H1 (cell line): ENCODE data around the gene PLAU. TPM values are rescaled to one million over a fixed set of nuclear protein-coding genes. Genes with fewer than 3 reads are reported as not detected.
A peak's percentile ranks its signal among the peaks of the same experiment; 100 is the strongest.

Experiments used
- CTCF ChIA-PET: fragments of 300-600 bp; sonication (Branson Sonifier 250); formaldehyde crosslinking; loops from one replicate; lab custom pipeline; 2021; ENCODE audit not compliant: partially characterized antibody; lab: Charles Lee
- POLR2A ChIA-PET: fragments of 300-600 bp; sonication (Branson Sonifier 250); formaldehyde crosslinking; loops from one replicate; lab custom pipeline; 2021; ENCODE audit warnings: inconsistent platforms; ENCODE audit not compliant: partially characterized antibody; lab: Charles Lee
- DNase-seq, 2 experiments: peaks; one replicate each; pipeline versions ENCODE4 v3.0.0 to v3.0.0-alpha.2; 2010 to 2022; ENCODE audit warnings: low spot score in 2 of 2, low read depth in 1 of 2, mixed read lengths in 1 of 2
- FAIRE-seq: peaks from 2 replicates; lab custom pipeline; 2011; peaks lifted over from hg19 to GRCh38; lab: Jason Lieb, UNC
- H2AFZ ChIP-seq: 2 replicates; pipeline ENCODE4 v1.8.1; 2012; ENCODE audit warnings: low read length, inconsistent platforms
- H2AK5ac ChIP-seq: 2 replicates; pipeline ENCODE4 v1.6.1; 2013; ENCODE audit warnings: low read depth, low read length
- H2BK120ac ChIP-seq: replicated peaks from 2 replicates; pipeline ENCODE3; 2013; ENCODE audit warnings: low read depth, low read length, inconsistent platforms
- H2BK12ac ChIP-seq: 2 replicates; pipeline ENCODE4 v1.6.1; 2013; ENCODE audit warnings: low read depth, low read length
- H2BK15ac ChIP-seq: 2 replicates; pipeline ENCODE4 v1.6.1; 2013; ENCODE audit warnings: low read length
- H2BK20ac ChIP-seq: 2 replicates; pipeline ENCODE4 v1.6.1; 2013; ENCODE audit warnings: low read length
- H2BK5ac ChIP-seq: 2 replicates; pipeline ENCODE4 v1.6.1; 2013; ENCODE audit warnings: low read depth, low read length
- H3K14ac ChIP-seq: 2 replicates; pipeline ENCODE4 v1.6.1; 2013; ENCODE audit warnings: inconsistent platforms; ENCODE audit not compliant: insufficient read length
- H3K18ac ChIP-seq: 2 replicates; pipeline ENCODE4 v1.6.1; 2013; ENCODE audit warnings: low read length; ENCODE audit errors: extremely low read depth
- H3K23ac ChIP-seq: 2 replicates; pipeline ENCODE4 v1.6.1; 2013; ENCODE audit warnings: inconsistent platforms; ENCODE audit not compliant: insufficient read length
- H3K23me2 ChIP-seq: 2 replicates; pipeline ENCODE4 v1.6.1; 2013; ENCODE audit warnings: low read depth, low read length
- H3K27ac ChIP-seq: 2 replicates; pipeline ENCODE4 v1.6.1; 2011; ENCODE audit warnings: low read depth, low read length, inconsistent platforms
- H3K27me3 ChIP-seq, 4 experiments: replicated peaks in 1 of 4; 1 replicate in 1 of 4; 2 replicates in 3 of 4; pipeline versions ENCODE4 v1.6.1 to v1.8.1; 2011 to 2013; ENCODE audit warnings: low read length in 3 of 4, mild to moderate bottlenecking in 3 of 4, inconsistent platforms in 2 of 4, mixed read lengths in 2 of 4, moderate library complexity in 1 of 4; ENCODE audit not compliant: control insufficient read depth in 3 of 4, insufficient read depth in 3 of 4; ENCODE audit errors: extremely low read depth in 1 of 4
- H3K36me3 ChIP-seq, 4 experiments: 2 replicates each; pipeline versions ENCODE4 v1.6.1 to v1.8.1; 2011 to 2013; ENCODE audit warnings: mild to moderate bottlenecking in 4 of 4, low read length in 3 of 4, moderate library complexity in 2 of 4, control low read depth in 1 of 4, inconsistent platforms in 1 of 4; ENCODE audit not compliant: insufficient read depth in 4 of 4, control insufficient read depth in 2 of 4
- H3K4ac ChIP-seq: replicated peaks from 2 replicates; pipeline ENCODE3; 2013; ENCODE audit warnings: low read length, low read depth, mixed read lengths, inconsistent platforms; ENCODE audit not compliant: insufficient read length
- H3K4me1 ChIP-seq, 4 experiments: replicated peaks in 1 of 4; 1 replicate in 1 of 4; 2 replicates in 3 of 4; pipeline versions ENCODE4 v1.6.1 to v1.8.1; 2011 to 2013; ENCODE audit warnings: low read length in 3 of 4, inconsistent platforms in 2 of 4, mixed read lengths in 1 of 4; ENCODE audit not compliant: insufficient read depth in 4 of 4, control insufficient read depth in 3 of 4
- H3K4me2 ChIP-seq, 2 experiments: 2 replicates each; pipeline versions ENCODE4 v1.6.1 to v1.8.1; 2011 to 2013; ENCODE audit warnings: low read depth in 2 of 2, low read length in 2 of 2, control low read depth in 1 of 2, inconsistent platforms in 1 of 2, mild to moderate bottlenecking in 1 of 2; ENCODE audit not compliant: insufficient read depth in 1 of 2
- H3K4me3 ChIP-seq, 4 experiments: fragments of 200-600, 300-600 bp in 1 of 4; sonication (generic), shearing (Covaris generic), sonication (Bioruptor Twin) in 1 of 4; 2 replicates each; pipeline versions ENCODE4 v1.5.1 to v1.8.1; 2011 to 2016; ENCODE audit warnings: low read length in 4 of 4, low read depth in 3 of 4, control low read depth in 2 of 4, inconsistent platforms in 2 of 4, mild to moderate bottlenecking in 2 of 4, mixed read lengths in 1 of 4, moderate library complexity in 1 of 4; ENCODE audit not compliant: insufficient read depth in 2 of 4; ENCODE audit errors: extremely low read depth in 1 of 4
- H3K56ac ChIP-seq: replicated peaks from 2 replicates; pipeline ENCODE3; 2013; ENCODE audit warnings: low read depth, mild to moderate bottlenecking, mixed read lengths, low read length, inconsistent platforms; ENCODE audit not compliant: insufficient read length
- H3K79me1 ChIP-seq: 2 replicates; pipeline ENCODE4 v1.6.1; 2013; ENCODE audit warnings: low read depth, low read length, control low read depth
- H3K79me2 ChIP-seq, 2 experiments: 2 replicates each; pipeline versions ENCODE4 v1.6.1 to v1.8.1; 2012 to 2013; ENCODE audit warnings: low read length in 2 of 2, mild to moderate bottlenecking in 2 of 2, inconsistent platforms in 1 of 2; ENCODE audit not compliant: insufficient read depth in 2 of 2, control insufficient read depth in 1 of 2
- H3K9ac ChIP-seq, 4 experiments: replicated peaks in 1 of 4; 1 replicate in 1 of 4; 2 replicates in 3 of 4; pipeline versions ENCODE4 v1.6.1 to v1.8.1; 2011 to 2013; ENCODE audit warnings: low read depth in 3 of 4, low read length in 3 of 4, control low read depth in 2 of 4, mild to moderate bottlenecking in 2 of 4, moderate library complexity in 2 of 4, inconsistent platforms in 1 of 4; ENCODE audit errors: extremely low read depth in 1 of 4
- H3K9me3 ChIP-seq, 2 experiments: 2 replicates each; pipeline versions ENCODE4 v1.6.1 to v1.8.1; 2012 to 2013; ENCODE audit warnings: mild to moderate bottlenecking in 2 of 2, moderate library complexity in 2 of 2, control low read depth in 1 of 2, inconsistent platforms in 1 of 2, low read depth in 1 of 2, low read length in 1 of 2, mixed read lengths in 1 of 2; ENCODE audit not compliant: insufficient read depth in 2 of 2
- H4K20me1 ChIP-seq, 2 experiments: replicated peaks in 1 of 2; 2 replicates each; pipeline versions ENCODE3 to v1.8.1; 2011 to 2013; ENCODE audit warnings: inconsistent platforms in 2 of 2, low read length in 2 of 2, mild to moderate bottlenecking in 1 of 2; ENCODE audit not compliant: insufficient read depth in 2 of 2, control insufficient read depth in 1 of 2
- H4K5ac ChIP-seq: 2 replicates; pipeline ENCODE4 v1.6.1; 2013; ENCODE audit warnings: low read length, low read depth, mixed read lengths, inconsistent platforms; ENCODE audit not compliant: insufficient read length
- H4K8ac ChIP-seq: 2 replicates; pipeline ENCODE4 v1.8.0; 2013; ENCODE audit warnings: mild to moderate bottlenecking, moderate library complexity, low read length, inconsistent platforms; ENCODE audit not compliant: insufficient read depth; ENCODE audit errors: extremely low read depth
- H4K91ac ChIP-seq: replicated peaks from 2 replicates; pipeline ENCODE3; 2013; ENCODE audit warnings: low read length, mixed read lengths, inconsistent platforms; ENCODE audit not compliant: insufficient read length
- ASH2L ChIP-seq: fragments of 200-600, 300-600 bp; sonication (generic); IDR thresholded peaks from one replicate; pipeline ENCODE4 v1.7.1; 2017; ENCODE audit warnings: low read length
- BCL11A ChIP-seq, 2 experiments: IDR thresholded peaks; one replicate each; pipeline ENCODE4 v1.6.1; 2011; ENCODE audit warnings: low read depth in 2 of 2, low read length in 2 of 2, mild to moderate bottlenecking in 2 of 2
- CEBPB ChIP-seq: IDR thresholded peaks from 2 replicates; pipeline ENCODE4 v1.6.1; 2012; ENCODE audit warnings: low read depth, low read length
- E2F6 ChIP-seq: IDR thresholded peaks from 2 replicates; pipeline ENCODE4 v1.6.1; 2012; ENCODE audit warnings: inconsistent platforms
- EP300 ChIP-seq, 2 experiments: IDR thresholded peaks; 1 replicate in 1 of 2; 2 replicates in 1 of 2; pipeline ENCODE4 v1.6.1; 2011 to 2012; ENCODE audit warnings: low read depth in 2 of 2, low read length in 2 of 2, mild to moderate bottlenecking in 2 of 2, borderline replicate concordance in 1 of 2, inconsistent platforms in 1 of 2, moderate library complexity in 1 of 2
- POLR2A ChIP-seq, 2 experiments: IDR thresholded peaks; 1 replicate in 1 of 2; 2 replicates in 1 of 2; pipeline ENCODE4 v1.6.1; 2011; ENCODE audit warnings: low read depth in 2 of 2, low read length in 2 of 2, mild to moderate bottlenecking in 2 of 2; ENCODE audit errors: control extremely low read depth in 1 of 2
- RNF2 ChIP-seq: fragments of 200-900, 300-1000 bp; sonication (generic); IDR thresholded peaks from 2 replicates; pipeline ENCODE4 v1.7.1; 2016; ENCODE audit warnings: borderline replicate concordance, low read depth, mild to moderate bottlenecking, antibody characterized with exemption, low read length; ENCODE audit not compliant: poor library complexity, severe bottlenecking; ENCODE audit errors: missing control alignments
- SIN3A ChIP-seq, 2 experiments: IDR thresholded peaks in 1 of 2; conservative IDR thresholded peaks in 1 of 2; 2 replicates each; pipeline ENCODE4 v1.6.1; 2011 to 2012; ENCODE audit warnings: low read length in 2 of 2, improper control_type of control experiment in 1 of 2, low read depth in 1 of 2, mild to moderate bottlenecking in 1 of 2
- SIX5 ChIP-seq: IDR thresholded peaks from 2 replicates; pipeline ENCODE4 v1.6.1; 2011; ENCODE audit warnings: mild to moderate bottlenecking, low read depth, low read length
- SP2 ChIP-seq: IDR thresholded peaks from 2 replicates; pipeline ENCODE4 v1.6.1; 2012; ENCODE audit warnings: mild to moderate bottlenecking, low read length, inconsistent platforms
- SUZ12 ChIP-seq: fragments of 200-600 bp; sonication (generic); IDR thresholded peaks from 2 replicates; pipeline ENCODE4 v1.6.1; 2012; ENCODE audit warnings: mild to moderate bottlenecking, inconsistent platforms, low read length, moderate library complexity, mixed read lengths
- USF2 ChIP-seq: IDR thresholded peaks from 2 replicates; pipeline ENCODE4 v1.6.1; 2011; ENCODE audit warnings: low read length, improper control_type of control experiment
- WGBS, 2 experiments: shearing (Covaris generic) in 1 of 2; methylation state at CpG; one replicate each; pipeline versions ENCODE4 v1.1.6 to v1.1.7; 2013 to 2015; ENCODE audit warnings: low lambda C conversion rate in 2 of 2, mixed read lengths in 2 of 2, inconsistent platforms in 1 of 2, low coverage in 1 of 2, missing lambda C conversion rate in 1 of 2; ENCODE audit not compliant: insufficient replicate concordance in 2 of 2, insufficient coverage in 1 of 2, insufficient read length in 1 of 2; ENCODE audit errors: extremely low coverage in 1 of 2, missing lambda C conversion rate in 1 of 2; 5-methylcytosine and 5-hydroxymethylcytosine counted together
- polyA plus RNA-seq, 7 experiments: library from polyadenylated mRNA; depleted of rRNA in 3 of 7; stranded (reverse) in 5 of 7; unstranded in 2 of 7; fragments of >200 nt in 5 of 7; fragments of 200-250 nt in 2 of 7; gene quantifications; 1 replicate in 5 of 7; 2 replicates in 1 of 7; 4 replicates in 1 of 7; pipeline versions ENCODE4 v1.2.1 to v1.2.3, GENCODE V29; 2011 to 2013; ENCODE audit warnings: missing spikeins in 2 of 7, mixed read lengths in 2 of 7
- total RNA-seq: library from RNA; stranded (reverse); fragmentation: NEBNext Ultra II Directional; extraction: Animal tissue kit (Norgen Biotek cat#: 25700); gene quantifications from 2 replicates; pipeline ENCODE4 v1.2.1, GENCODE V29; 2021

Gene PLAU
- total and polyA plus RNA-seq, 2 of the 8 experiments (the other 6 are each of a cell fraction or from before 2014, with no cell fraction given): 16.2 to 26.1 TPM

GRCh38 chr10:73935895-73936294 is 25.0 kb downstream of the PLAU start:
- Histone ChIP-seq H3K23ac (no peak overlapping the region), H3K4me2 (no peak overlapping the region), H3K56ac (no peak overlapping the region), H2BK5ac (no peak overlapping the region; the same call in 1 of the 2 replicates), H2BK12ac (no peak overlapping the region), H4K5ac (no peak overlapping the region), H2AK5ac (no peak overlapping the region), H2BK120ac (no peak overlapping the region), H4K20me1 (no peaks in the 10 kb centered on the region), H3K27ac (no peak overlapping the region), H3K4me3 (no peak overlapping the region), H3K9me3 (no peaks in the 10 kb centered on the region), H4K91ac (no peak overlapping the region), H2AFZ (peak overlapping the region; percentile 19; the same call in 1 of the 2 replicates), H3K18ac (no peak overlapping the region), H2BK15ac (no peak overlapping the region), H3K36me3 (no peaks in the 10 kb centered on the region), H4K8ac (no peak overlapping the region), H3K14ac (no peak overlapping the region), H3K4ac (no peak overlapping the region), H3K27me3 (0 out of 7 replicates have a peak, but pooled peaks cover 0 to under 1% (median 0%) of the 10 kb centered on the region in 4 experiments), H3K9ac (no peak overlapping the region), H3K23me2 (no peaks in the 10 kb centered on the region), H3K4me1 (peaks cover 4 to 11% (median 7%) of the 10 kb centered on the region in 4 experiments), H2BK20ac (no peak overlapping the region), H3K79me2 (no peaks in the 10 kb centered on the region), H3K79me1 (no peaks in the 10 kb centered on the region)
- ChIA-PET CTCF (interaction anchor here (0.9 to 21.6 kb wide), 6 partner anchors 8 to 168 kb away, joined by 3 to 681 read pairs (median 4); no protein-coding TSS in a partner anchor), POLR2A (interaction anchor here (1.0 to 2.0 kb wide), 4 partner anchors 12 to 49 kb away, joined by 3 to 9 read pairs (median 4); no protein-coding TSS in a partner anchor)
- DNase-seq: no peak
- WGBS, 2 experiments: 93% methylated on average over 3 of the region's 3 CpGs; no CpG with 5 or more reads in 1 of the 2 experiments
- FAIRE-seq: no peak
- TF ChIP-seq USF2 (no peak), EP300 (IDR thresholded peaks at IDR 0.05; ENCODE audit: borderline replicate concordance in 1 of 2, low read depth in 2 of 2, low read length in 2 of 2) (no peak), E2F6 (no peak), ASH2L (no peak), SIN3A (conservative IDR thresholded peaks at IDR 0.05 in 1 of 2, IDR thresholded peaks at IDR 0.05 in 1 of 2; ENCODE audit: low read depth in 1 of 2, low read length in 2 of 2) (no peak), SP2 (no peak), BCL11A (IDR thresholded peaks at IDR 0.05; ENCODE audit: low read depth in 2 of 2, low read length in 2 of 2) (no peak), POLR2A (IDR thresholded peaks at IDR 0.05; ENCODE audit: control extremely low read depth in 1 of 2, low read depth in 2 of 2, low read length in 2 of 2) (no peak), RNF2 (no peak), CEBPB (no peak), SIX5 (no peak), SUZ12 (no peak)
